NCI-H2081 (cell line): ENCODE results near the gene HBG2.

Source experiments
- DNase-seq, 2 experiments: peaks; one replicate each; lab custom pipeline; 2025; lab: John Stamatoyannopoulos, UW

The HBG2 gene

GRCh38 chr11:5229796-5230195 is 24.8 kb downstream of the HBG2 start:
- DNase-seq = no peak

DNA sequence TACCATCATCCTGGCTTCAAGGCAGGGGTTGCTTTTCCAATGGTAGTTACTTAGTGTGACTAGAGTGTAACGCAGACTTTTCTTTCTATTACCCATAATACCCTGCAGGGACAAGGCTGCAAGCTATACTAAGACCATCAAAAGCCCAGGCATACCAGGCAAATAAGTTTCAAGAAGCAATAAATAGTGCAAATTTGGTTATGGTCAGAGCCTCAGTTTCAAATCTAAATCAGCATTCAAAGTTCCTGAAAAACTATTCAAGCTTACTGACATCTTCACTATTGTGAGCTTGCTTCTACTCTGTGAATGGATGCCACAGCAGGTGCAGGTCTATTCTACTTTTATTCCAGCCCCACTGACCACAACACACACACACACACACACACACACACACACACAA is 25.2 kb downstream of the HBG2 start:
- DNase-seq = no peak

DNA sequence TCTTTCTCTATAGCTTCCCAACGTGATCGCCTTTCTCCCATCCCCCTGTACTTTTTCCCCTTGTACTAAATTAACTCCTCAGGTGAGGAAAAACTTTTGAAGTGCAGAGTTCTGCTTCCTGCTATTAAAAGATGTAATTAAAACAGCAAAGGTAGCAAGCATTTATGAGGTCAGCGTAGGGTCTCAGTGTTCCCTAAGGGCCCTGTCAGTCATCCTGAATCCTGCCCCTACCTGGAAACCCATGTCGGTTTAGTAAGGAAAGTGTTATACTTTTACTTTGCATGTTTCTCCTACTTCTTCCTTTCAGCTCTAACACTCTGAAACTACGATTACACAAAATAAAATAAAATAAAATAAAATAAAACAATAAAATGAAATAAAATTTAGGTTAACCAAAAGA is 26.5 kb downstream of the HBG2 start:
- DNase-seq = no peak

DNA sequence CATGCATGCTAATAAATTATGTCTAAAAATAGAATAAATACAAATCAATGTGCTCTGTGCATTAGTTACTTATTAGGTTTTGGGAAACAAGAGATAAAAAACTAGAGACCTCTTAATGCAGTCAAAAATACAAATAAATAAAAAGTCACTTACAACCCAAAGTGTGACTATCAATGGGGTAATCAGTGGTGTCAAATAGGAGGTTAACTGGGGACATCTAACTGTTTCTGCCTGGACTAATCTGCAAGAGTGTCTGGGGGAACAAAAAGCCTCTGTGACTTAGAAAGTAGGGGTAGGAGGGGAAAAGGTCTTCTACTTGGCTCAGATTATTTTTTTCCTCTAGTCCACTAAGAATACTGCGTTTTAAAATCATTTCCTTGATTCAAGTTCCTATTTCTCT is 26.9 kb downstream of the HBG2 start:
- no peak for DNase-seq

DNA sequence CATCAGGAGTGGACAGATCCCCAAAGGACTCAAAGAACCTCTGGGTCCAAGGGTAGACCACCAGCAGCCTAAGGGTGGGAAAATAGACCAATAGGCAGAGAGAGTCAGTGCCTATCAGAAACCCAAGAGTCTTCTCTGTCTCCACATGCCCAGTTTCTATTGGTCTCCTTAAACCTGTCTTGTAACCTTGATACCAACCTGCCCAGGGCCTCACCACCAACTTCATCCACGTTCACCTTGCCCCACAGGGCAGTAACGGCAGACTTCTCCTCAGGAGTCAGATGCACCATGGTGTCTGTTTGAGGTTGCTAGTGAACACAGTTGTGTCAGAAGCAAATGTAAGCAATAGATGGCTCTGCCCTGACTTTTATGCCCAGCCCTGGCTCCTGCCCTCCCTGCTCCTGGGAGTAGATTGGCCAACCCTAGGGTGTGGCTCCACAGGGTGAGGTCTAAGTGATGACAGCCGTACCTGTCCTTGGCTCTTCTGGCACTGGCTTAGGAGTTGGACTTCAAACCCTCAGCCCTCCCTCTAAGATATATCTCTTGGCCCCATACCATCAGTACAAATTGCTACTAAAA is 27.8 kb downstream of the HBG2 start, which contains the start of gene HBB:
Gene HBB (minus strand): TSS at position 340 of the 579 bp plus-strand sequence. CDS start 50 bp downstream, at position 290.
- no peak for DNase-seq

DNA sequence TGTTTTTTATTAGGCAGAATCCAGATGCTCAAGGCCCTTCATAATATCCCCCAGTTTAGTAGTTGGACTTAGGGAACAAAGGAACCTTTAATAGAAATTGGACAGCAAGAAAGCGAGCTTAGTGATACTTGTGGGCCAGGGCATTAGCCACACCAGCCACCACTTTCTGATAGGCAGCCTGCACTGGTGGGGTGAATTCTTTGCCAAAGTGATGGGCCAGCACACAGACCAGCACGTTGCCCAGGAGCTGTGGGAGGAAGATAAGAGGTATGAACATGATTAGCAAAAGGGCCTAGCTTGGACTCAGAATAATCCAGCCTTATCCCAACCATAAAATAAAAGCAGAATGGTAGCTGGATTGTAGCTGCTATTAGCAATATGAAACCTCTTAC is 29.1 kb downstream of the HBG2 start:
- no peak for DNase-seq

DNA sequence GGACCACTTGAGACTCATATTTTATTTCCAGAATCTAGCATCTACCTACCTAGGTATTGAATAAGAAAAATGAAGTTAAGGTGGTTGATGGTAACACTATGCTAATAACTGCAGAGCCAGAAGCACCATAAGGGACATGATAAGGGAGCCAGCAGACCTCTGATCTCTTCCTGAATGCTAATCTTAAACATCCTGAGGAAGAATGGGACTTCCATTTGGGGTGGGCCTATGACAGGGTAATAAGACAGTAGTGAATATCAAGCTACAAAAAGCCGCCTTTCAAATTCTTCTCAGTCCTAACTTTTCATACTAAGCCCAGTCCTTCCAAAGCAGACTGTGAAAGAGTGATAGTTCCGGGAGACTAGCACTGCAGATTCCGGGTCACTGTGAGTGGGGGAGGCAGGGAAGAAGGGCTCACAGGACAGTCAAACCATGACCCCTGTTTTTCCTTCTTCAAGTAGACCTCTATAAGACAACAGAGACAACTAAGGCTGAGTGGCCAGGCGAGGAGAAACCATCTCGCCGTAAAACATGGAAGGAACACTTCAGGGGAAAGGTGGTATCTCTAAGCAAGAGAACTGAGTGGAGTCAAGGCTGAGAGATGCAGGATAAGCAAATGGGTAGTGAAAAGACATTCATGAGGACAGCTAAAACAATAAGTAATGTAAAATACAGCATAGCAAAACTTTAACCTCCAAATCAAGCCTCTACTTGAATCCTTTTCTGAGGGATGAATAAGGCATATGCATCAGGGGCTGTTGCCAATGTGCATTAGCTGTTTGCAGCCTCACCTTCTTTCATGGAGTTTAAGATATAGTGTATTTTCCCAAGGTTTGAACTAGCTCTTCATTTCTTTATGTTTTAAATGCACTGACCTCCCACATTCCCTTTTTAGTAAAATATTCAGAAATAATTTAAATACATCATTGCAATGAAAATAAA is 29.8 kb downstream of the HBG2 start:
- no peak for DNase-seq

DNA sequence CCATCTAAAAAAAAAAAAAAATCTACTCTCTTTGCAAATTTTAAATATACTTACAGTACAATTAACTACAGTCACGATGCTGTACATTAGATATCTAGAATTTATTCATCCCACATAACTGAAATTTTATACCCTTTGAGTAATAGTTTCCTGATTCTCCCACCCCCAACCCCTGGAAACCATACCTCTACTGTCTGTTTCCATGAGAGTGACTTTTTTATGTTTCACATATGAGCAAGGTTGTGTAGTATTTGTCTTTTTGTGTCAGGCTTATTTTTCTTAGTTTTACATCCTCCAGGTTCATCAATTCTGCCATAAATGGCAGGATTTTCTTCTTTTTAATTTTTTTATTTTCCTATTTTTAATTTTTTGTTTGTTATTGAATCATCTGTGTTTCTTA is 30.9 kb downstream of the HBG2 start:
- no peak for DNase-seq

- DNase-seq = no peak
Observed at GRCh38 chr11:5223146-5223545, 31.4 kb downstream of the HBG2 start.

DNA sequence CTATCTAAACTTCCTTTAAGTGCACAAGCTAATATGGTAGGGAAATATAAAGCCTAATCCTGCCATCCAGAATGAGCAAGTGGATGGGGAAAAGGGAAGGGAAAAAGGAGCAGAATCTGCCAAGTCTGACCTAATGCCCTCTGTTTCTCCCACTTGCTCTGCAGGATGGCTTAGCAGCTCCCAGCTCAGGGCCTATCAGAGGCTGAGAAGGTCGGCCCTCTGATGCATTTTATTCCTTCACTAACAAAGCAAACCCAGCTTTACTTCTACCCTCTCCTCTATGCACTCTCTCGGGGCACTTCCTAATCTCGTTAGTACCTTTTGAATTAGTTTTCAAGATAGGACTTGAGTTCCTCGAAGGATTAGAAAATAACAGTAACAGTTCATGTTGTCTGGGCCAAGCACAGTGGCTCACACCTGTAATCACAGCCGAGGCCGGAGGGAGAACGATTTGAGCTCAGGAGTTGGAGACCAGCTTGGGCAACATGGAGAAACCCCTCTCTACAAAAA is 44.1 kb downstream of the HBG2 start:
- DNase-seq = no peak

DNA sequence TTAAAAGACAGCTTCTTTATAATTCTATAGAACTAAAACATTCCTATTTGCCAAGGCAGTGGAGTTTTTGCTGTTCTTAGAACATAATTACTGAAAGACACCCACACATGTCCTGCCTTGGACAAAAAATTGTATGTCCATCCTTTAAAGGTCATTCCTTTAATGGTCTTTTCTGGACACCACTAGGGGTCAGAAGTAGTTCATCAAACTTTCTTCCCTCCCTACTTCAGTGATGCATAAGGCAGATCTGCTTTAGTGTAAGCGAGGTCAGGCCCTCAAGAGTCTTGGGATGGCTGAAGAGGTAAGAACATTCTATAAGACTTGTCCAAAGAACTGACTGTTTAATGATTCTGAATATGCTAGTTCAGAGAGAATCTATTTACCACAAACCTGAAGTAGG is 49.8 kb downstream of the HBG2 start:
- DNase-seq = peak in 1 of 2 experiments; percentile 2

GRCh38 chr11:5203366-5203765 is 51.2 kb downstream of the HBG2 start:
- DNase-seq = no peak
